COR-L47 (cell line): ENCODE results near the gene IL2RA.
A peak's percentile ranks its signal among the peaks of the same experiment; 100 is the strongest.
"Not testable (repeated sequence)": the region's sequence is repeated elsewhere in the genome, so short reads cannot be mapped to it uniquely, and the experiment has no call there.

ENCODE experiments used
- DNase-seq: peaks from one replicate; lab custom pipeline; 2025; lab: John Stamatoyannopoulos, UW

Gene IL2RA

GRCh38 chr10:6056411-6057135 lies 5.6 kb downstream of the IL2RA start:
- no peak for DNase-seq

GRCh38 chr10:6055929-6056328 lies 6.2 kb downstream of the IL2RA start:
- DNase-seq = no peak

GRCh38 chr10:6054884-6055283 lies 7.3 kb downstream of the IL2RA start:
- no peak for DNase-seq

GRCh38 chr10:6053816-6054631 lies 8.1 kb downstream of the IL2RA start:
- no peak for DNase-seq

GRCh38 chr10:6053303-6053702 lies 8.9 kb downstream of the IL2RA start:
- no peak for DNase-seq

- DNase-seq = no peak
These were observed 9.6 kb downstream of the IL2RA start for GRCh38 chr10:6052247-6053221.

- peak; percentile 21 for DNase-seq
These were observed 11.2 kb downstream of the IL2RA start for GRCh38 chr10:6050801-6051445.

GRCh38 chr10:6049031-6049400 lies 13.2 kb downstream of the IL2RA start:
- DNase-seq = no peak

- no peak for DNase-seq
These were observed 13.7 kb downstream of the IL2RA start for GRCh38 chr10:6048281-6049030.

GRCh38 chr10:6047847-6048246 lies 14.3 kb downstream of the IL2RA start:
- DNase-seq = no peak

- no peak for DNase-seq
These were observed 15.2 kb downstream of the IL2RA start for GRCh38 chr10:6046773-6047611.

- no peak for DNase-seq
These were observed 16.0 kb downstream of the IL2RA start for GRCh38 chr10:6045878-6046772.

- no peak for DNase-seq
These were observed 16.8 kb downstream of the IL2RA start for GRCh38 chr10:6045314-6045848.

- no peak for DNase-seq
These were observed 17.3 kb downstream of the IL2RA start for GRCh38 chr10:6044751-6045313.

- no peak for DNase-seq
These were observed 18.1 kb downstream of the IL2RA start for GRCh38 chr10:6044060-6044459.

GRCh38 chr10:6043377-6043776 lies 18.8 kb downstream of the IL2RA start:
- not testable (repeated sequence) for DNase-seq

GRCh38 chr10:6040205-6040604 lies 22.0 kb downstream of the IL2RA start:
- DNase-seq = no peak

- DNase-seq = no peak
These were observed 22.5 kb downstream of the IL2RA start for GRCh38 chr10:6039711-6040110.
